ENCODE measurements around the gene ALDH6A1. TPM values are rescaled to one million over a fixed set of nuclear protein-coding genes. Genes with fewer than 3 reads are reported as not detected.

The ALDH6A1 gene
- total RNA-seq, 1 donor from 2014 or later, result 30.3 TPM

DNA sequence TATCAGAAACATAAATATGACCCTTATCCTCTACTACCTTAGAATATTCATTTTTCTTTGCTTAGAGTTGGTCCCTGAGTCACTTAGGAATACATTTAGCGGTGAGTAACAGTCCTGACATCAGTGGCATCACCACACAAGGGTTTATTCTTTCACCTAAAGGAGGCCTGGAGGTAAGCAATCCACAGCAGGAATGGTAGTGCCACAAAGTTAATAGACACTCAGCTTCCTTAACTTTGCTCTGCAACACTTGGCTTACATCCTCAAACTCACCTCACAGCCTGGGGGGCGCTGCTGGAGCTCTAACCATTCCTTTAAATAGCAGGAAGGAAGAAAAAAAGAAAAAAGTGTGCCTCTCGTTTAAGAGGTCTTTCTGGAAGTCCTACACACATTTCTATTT is 36.0 kb downstream of the ALDH6A1 start:
- Mint-ChIP-seq H3K4me1 (no peaks in the 10 kb centered on the region), H3K27me3 (ENCODE audit: low read depth) (no peaks in the 10 kb centered on the region), H3K36me3 (ENCODE audit: low read depth) (no peaks in the 10 kb centered on the region), H3K9me3 (no peaks in the 10 kb centered on the region), H3K27ac (ENCODE audit: unreplicated experiment) (no peak overlapping the region), H3K4me3 (no peak overlapping the region)
- TF ChIP-seq, protein P1, sequence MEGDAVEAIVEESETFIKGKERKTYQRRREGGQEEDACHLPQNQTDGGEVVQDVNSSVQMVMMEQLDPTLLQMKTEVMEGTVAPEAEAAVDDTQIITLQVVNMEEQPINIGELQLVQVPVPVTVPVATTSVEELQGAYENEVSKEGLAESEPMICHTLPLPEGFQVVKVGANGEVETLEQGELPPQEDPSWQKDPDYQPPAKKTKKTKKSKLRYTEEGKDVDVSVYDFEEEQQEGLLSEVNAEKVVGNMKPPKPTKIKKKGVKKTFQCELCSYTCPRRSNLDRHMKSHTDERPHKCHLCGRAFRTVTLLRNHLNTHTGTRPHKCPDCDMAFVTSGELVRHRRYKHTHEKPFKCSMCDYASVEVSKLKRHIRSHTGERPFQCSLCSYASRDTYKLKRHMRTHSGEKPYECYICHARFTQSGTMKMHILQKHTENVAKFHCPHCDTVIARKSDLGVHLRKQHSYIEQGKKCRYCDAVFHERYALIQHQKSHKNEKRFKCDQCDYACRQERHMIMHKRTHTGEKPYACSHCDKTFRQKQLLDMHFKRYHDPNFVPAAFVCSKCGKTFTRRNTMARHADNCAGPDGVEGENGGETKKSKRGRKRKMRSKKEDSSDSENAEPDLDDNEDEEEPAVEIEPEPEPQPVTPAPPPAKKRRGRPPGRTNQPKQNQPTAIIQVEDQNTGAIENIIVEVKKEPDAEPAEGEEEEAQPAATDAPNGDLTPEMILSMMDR (conservative IDR thresholded peaks at IDR 0.05), result no peak
- DNase-seq (ENCODE audit: low read depth, low spot score), result no peak

DNA sequence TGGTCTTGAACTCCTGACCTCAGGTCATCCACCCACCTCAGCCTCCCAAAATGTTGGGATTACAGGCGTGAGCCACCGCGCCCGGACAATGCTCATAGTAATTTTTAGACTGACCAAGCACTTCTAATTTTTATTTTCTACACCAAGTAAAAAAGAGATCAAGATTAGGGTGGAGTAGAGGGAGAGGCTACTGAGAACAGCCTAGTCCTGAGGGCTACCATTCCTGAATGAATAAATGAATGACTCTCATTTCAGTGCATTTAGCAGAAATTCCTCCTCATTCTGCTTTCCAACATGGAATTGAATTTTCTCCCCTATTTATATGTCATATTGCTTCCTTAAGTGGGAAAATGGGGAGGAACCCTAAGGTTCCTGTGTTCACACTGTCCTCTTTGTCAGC is 38.7 kb downstream of the ALDH6A1 start:
- Mint-ChIP-seq H3K27ac (ENCODE audit: unreplicated experiment) (no peak overlapping the region), H3K4me1 (no peaks in the 10 kb centered on the region), H3K36me3 (ENCODE audit: low read depth) (no peaks in the 10 kb centered on the region), H3K27me3 (ENCODE audit: low read depth) (no peaks in the 10 kb centered on the region), H3K4me3 (no peak overlapping the region), H3K9me3 (no peaks in the 10 kb centered on the region)
- no peak for DNase-seq (ENCODE audit: low read depth, low spot score)
- TF ChIP-seq, protein P1 (conservative IDR thresholded peaks at IDR 0.05), result no peak

DNA sequence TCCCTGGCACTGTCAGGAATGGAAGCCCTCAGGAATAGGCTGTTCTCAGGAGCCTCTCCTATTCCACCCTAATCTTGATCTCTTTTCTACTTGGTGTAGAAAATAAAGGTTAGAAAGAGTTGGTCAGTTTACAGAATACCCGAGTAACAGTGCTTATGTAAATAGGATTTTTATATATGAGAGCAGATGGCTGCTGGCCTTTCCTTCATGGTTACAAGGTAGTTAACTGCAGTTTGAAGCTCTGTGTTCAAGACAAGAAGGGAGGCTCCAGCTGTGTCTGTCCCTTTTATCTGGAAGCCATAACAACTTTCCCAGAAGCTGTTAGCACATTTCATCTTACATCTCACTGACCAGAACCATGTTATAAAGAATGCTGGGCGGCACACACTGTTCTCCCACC is 42.0 kb downstream of the ALDH6A1 start:
- DNase-seq (ENCODE audit: low read depth, low spot score), result no peak
- Mint-ChIP-seq H3K4me3 (no peak overlapping the region), H3K4me1 (no peaks in the 10 kb centered on the region), H3K9me3 (no peaks in the 10 kb centered on the region), H3K27ac (ENCODE audit: unreplicated experiment) (no peak overlapping the region), H3K36me3 (ENCODE audit: low read depth) (no peaks in the 10 kb centered on the region), H3K27me3 (ENCODE audit: low read depth) (no peaks in the 10 kb centered on the region)
- TF ChIP-seq, protein P1 (conservative IDR thresholded peaks at IDR 0.05), result no peak

DNA sequence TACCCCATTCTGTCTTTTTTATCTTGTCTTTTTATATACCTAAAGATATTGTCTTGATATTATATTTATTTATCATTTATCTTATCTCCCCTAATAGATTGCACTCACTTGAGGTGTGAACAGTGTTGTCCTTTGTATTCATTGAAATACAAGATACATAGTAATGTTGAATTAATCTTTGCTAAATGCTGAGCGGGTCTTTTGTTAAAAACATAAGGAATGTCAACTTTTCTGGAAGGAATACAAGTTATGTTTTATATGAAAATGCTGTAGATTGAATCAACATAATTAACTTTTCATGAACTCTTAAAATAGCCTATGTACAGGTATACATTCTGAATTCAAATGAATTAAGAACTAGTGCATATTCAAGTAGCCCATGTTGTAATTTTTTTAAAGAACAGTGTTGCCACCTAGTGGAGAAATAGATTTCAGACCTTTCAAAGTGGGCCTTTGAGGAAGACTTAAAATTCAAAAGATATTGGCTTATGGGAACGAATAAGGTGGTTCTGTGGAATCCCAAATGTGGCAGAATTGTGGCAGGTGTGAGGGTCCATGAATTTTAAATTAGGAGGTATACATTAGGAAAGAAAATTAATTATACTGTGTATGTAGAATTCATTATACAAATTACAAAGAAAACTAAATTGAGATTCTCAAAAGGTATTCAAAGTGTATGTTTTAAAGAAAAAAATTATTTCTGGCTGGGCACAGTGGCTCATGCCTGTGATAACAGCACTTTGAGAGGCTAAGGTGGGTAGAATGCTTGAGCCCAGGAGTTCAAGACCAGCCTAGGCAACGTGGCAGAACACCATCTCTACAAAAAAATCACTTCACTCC is 46.0 kb downstream of the ALDH6A1 start:
- Mint-ChIP-seq H3K4me1 (no peaks in the 10 kb centered on the region), H3K9me3 (no peaks in the 10 kb centered on the region), H3K4me3 (no peak overlapping the region), H3K27ac (ENCODE audit: unreplicated experiment) (no peak overlapping the region), H3K36me3 (ENCODE audit: low read depth) (no peaks in the 10 kb centered on the region), H3K27me3 (ENCODE audit: low read depth) (no peaks in the 10 kb centered on the region)
- DNase-seq (ENCODE audit: low read depth, low spot score), result no peak
- TF ChIP-seq, protein P1 (conservative IDR thresholded peaks at IDR 0.05), result peak; percentile 85

DNA sequence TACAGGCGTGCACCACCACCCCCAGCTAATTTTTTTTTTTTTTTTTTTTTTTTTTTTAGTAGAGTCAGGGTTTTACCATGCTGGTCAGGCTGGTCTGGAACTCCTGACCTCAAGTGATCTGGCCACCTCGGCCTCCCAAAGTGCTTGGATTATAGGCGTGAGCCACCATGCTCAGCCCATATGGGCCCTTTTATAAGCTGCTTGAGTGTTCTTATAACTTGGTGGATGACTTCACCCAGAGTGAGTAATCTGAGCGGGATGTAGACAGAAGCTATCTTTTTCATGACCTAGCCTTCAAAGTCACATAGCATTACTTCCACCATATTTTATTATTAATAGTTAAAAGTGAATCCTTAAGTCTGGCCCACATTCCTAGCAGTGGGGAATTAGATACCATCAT is 48.7 kb downstream of the ALDH6A1 start:
- no peak for DNase-seq (ENCODE audit: low read depth, low spot score)
- Mint-ChIP-seq H3K27ac (ENCODE audit: unreplicated experiment) (no peak overlapping the region), H3K36me3 (ENCODE audit: low read depth) (no peaks in the 10 kb centered on the region), H3K9me3 (no peaks in the 10 kb centered on the region), H3K4me3 (no peak overlapping the region), H3K4me1 (no peaks in the 10 kb centered on the region), H3K27me3 (ENCODE audit: low read depth) (no peaks in the 10 kb centered on the region)
- TF ChIP-seq, protein P1 (conservative IDR thresholded peaks at IDR 0.05), result no peak

All from neural crest cell (in vitro differentiated cells).